ENCODE measurements around the gene TRAF2.
"Not testable (repeated sequence)": the region's sequence is repeated elsewhere in the genome, so short reads cannot be mapped to it uniquely, and the experiment has no call there.

Gene TRAF2

DNA sequence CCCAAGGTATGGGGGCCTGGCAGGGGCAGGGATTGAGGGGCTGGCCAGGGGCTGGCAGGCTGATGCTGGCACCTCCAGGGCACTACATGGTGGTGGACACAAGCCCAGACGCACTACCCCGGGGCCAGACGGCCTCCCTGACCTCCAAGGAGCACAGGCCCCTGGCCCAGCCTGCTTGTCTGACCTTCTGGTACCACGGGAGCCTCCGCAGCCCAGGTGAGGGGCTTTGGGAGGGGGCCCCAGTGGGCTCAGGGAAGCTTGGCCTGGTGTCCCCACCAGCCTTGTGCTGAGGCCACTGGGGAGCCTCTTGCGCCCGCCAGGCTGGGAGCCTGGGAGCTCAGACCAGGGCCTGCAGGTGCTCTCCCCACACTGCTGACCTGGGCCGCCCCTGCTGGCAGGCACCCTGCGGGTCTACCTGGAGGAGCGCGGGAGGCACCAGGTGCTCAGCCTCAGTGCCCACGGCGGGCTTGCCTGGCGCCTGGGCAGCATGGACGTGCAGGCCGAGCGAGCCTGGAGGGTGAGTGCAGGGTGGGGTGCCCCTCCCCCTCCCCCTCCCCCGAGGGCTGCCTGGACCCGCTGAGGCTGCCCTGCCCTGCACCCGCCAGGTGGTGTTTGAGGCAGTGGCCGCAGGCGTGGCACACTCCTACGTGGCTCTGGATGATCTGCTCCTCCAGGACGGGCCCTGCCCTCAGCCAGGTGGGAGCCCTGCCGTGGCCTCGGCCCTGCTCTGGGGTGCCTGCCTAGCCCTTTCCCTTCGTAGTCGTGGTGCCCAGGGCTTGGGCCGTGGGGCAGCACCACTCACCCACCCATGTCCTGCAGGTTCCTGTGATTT lies 28.5 kb upstream of the TRAF2 start:
- no peak for DNase-seq

- DNase-seq, result no peak
Measured at GRCh38 chr9:136858452-136858843, 27.9 kb upstream of the TRAF2 start.

GRCh38 chr9:136858844-136859757 lies 27.2 kb upstream of the TRAF2 start:
- DNase-seq, result no peak

- no peak for DNase-seq
Measured at GRCh38 chr9:136860529-136860928, 25.8 kb upstream of the TRAF2 start.

- DNase-seq, result no peak
Measured at GRCh38 chr9:136860933-136861873, 25.1 kb upstream of the TRAF2 start.

DNA sequence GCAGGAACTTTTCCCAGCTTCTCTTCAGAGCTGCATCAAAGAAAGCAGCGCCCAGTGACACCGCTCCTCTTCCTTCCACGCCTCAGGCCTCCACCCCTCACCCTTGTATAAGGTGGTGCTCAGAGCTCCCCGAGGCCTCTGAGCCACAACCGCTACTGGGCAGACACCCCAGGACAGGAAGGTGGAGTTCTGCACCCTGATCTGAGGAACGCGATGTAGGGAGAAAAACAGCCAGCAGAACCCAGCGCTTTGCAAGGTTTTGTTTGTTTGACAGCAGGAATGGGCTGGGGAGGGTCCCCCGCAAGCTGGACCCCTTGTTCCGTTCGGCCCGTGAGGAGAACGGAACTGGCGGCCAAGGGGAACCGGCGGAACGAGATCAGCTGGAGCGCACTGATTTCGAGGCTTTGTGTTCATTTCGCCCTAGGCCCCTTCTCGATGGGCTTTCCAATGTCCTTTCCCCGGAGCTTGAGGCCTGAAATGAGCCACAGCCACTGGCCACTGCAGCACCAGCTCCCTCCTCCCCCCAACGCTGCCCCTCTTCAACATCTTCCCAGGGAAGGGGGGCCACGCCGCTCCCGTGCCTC lies 24.4 kb upstream of the TRAF2 start:
- DNase-seq, result no peak

DNA sequence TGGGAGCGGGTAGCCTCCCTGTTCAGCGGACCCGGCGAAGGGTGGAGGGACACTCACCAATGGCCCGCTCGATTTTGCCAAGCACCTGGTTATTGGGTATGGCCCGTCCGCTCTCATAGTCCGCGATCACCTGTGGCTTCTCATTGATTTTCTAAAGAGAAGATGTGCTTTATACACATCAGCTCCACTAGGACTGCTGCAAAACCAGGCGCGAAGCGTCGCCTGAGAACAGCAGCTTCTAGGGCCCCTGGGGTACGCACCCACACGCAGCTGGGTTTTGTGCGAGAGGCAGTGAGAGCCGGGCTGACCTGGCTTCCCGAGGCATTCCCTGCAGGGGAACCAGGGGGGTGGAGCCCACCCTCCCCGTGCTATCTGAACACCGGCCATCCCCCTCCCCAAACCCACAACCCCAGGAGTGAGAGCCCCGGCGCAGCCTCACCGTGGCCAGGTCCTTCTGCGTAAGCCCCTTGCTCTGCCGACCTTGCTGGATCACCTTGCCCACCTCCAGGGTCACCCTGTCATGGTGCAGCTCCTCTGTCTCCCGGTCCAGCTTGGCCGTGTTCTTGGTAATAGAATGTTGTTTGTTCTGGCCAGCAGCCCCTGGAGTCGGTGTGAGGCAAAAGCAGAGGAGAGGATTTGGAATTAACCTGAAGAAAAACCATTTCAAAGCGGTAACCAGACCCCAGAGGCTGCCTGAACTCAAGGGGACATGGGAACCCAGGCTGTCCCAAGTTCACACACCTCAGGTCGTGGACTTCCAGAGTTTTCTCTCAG lies 23.3 kb upstream of the TRAF2 start:
- DNase-seq, result no peak

GRCh38 chr9:136863623-136864273 lies 22.6 kb upstream of the TRAF2 start:
- DNase-seq, result no peak

GRCh38 chr9:136865041-136865767 lies 21.1 kb upstream of the TRAF2 start:
- DNase-seq, result no peak

DNA sequence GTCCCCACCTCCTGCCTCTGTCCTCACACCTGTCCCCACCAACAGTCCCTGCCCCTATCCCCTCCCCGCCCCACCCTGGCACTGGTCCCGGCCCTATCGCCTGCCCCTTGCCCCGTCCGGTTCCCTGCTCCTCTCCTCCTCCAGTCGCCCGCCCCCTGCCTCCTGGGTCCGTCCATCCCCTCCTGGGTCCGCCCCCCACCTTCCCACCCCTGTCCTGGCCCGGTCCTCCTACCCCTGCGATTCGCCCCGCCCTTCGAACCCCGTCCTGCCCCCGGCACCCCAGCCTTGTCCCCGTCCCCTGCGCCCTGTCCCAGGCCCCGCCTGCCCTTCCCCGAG lies 20.6 kb upstream of the TRAF2 start:
- DNase-seq, result no peak

DNA sequence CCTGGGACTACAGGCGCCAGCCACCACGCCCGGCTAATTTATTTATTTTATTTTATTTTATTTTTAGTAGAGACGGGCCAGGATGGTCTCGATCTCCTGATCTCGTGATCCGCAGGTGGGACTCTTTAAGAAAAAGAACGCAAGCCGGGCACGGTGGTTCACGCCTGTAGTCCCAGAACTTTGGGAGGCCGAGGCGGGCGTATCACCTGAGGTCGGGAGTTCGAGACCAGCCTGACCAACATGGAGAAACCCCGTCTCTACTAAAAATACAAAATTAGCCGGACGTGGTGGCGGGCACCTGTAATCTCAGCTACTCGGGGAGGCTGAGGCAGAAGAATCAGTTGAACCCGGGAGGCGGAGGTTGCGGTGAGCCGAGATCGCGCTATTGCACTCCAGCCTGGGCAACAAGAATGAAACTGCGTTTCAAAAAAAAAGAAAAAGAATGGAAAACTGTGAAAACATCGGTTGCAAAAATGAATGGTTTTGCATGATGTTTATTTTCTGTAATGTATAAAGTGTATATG lies 19.4 kb upstream of the TRAF2 start:
- not testable (repeated sequence) for DNase-seq

GRCh38 chr9:136867480-136867879 lies 18.8 kb upstream of the TRAF2 start:
- DNase-seq, result no peak

- no peak for DNase-seq
Measured at GRCh38 chr9:136867917-136868316, 18.4 kb upstream of the TRAF2 start.

- DNase-seq, result no peak
Measured at GRCh38 chr9:136868644-136869043, 17.7 kb upstream of the TRAF2 start.

DNA sequence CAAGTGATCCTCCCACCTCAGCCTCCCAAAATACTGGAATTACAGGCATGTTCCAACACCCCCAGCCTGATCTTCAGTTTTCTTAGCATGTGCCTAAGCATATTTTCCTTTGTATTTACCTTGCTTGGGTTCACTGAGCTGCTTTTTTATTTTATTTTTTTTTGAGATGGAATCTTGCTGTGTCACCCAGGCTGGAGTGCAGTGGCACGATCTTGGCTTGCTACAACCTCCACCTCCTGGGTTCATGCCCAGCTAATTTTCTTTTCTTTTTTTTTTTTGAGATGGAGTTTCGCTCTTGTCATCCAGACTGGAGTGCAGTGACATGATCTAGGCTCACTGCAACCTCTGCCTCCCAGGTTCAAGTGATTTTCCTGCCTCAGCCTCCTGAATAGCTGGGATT lies 16.7 kb upstream of the TRAF2 start:
- DNase-seq, result not testable (repeated sequence)

DNA sequence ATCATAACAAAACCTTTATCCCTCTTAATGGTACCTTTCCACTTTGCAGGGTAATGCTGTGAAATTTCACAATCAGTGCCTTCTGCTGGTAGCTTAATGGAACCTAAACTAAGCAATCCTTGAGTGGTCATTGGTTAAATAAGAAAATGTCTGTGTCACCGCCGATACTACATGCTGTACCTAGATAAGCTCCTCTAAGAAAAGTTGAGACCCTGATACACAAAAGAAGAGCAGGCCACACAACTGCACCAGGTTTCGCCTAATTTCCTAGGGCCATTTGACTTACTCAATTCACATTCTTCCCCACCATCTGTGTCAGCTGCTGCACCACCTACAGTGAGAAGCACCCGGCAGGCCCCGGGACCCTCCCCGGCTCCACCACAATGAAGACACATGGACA lies 11.2 kb upstream of the TRAF2 start:
- DNase-seq, result no peak

DNA sequence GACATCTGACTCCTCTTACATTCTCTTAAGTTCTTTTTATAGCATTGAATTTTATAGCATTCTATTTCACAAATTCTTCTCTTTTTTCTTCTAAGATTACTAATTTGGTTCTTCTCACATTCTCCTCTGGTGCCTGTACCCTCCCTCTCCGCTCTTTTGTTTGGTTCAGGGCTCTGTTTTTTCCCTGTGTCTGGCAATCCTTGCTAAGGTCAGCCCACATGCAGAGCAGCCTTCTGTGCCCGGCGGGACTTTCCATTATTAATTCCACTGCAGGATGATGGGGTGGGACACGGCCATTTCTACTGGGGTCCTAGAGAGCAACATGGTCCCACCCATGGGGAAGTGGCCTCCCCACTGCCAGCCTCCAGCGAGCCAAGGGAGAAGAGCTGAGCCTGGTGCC lies 9.8 kb upstream of the TRAF2 start:
- no peak for DNase-seq

DNA sequence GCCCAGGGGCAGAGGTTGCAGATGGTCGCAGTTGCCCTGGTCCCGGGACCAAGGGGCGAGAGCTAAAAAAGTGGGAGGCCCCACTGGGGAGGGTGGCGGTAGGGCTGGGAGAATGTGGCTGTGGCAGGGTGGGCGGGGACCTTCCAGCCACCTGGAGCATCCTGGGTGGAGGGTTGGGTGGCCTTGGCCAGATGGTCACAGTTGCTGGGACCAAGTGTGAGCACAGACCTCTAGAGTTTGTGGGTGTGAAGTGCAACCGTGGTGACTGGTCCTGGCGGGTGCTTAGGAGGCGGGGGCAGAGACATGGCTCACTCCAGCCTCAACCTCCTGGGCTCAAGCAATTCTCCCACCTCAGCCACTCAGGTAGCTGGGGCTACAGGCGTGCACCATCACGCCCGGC lies 5.7 kb upstream of the TRAF2 start:
- DNase-seq, result no peak

- DNase-seq, result peak; percentile 27 to 39
Measured at GRCh38 chr9:136881691-136882108, 4.6 kb upstream of the TRAF2 start.
